SK-N-SH treated with all-trans-retinoic acid at 6 μM for 48 hours (cell line): ENCODE results near the gene NLRP5.

Source experiments
- OSR1 ChIP-seq: fragments of 250-450 bp; sonication (Bioruptor Pico); IDR thresholded peaks from 2 replicates; pipeline ENCODE4 v1.8.0; 2022; ENCODE audit warnings: moderate library complexity, mild to moderate bottlenecking, inconsistent platforms
- SNAI2 ChIP-seq: fragments of 250-450 bp; sonication (Bioruptor Pico); IDR thresholded peaks from 2 replicates; pipeline ENCODE4 v1.5.0; 2020; ENCODE audit warnings: mild to moderate bottlenecking, moderate library complexity
- TF ChIP-seq, protein P1 (sequence below): fragments of 250-450 bp; sonication (Bioruptor Pico); IDR thresholded peaks from 2 replicates; pipeline ENCODE4 v1.5.1; 2020; ENCODE audit warnings: low read depth, mild to moderate bottlenecking, moderate library complexity
- TF ChIP-seq, protein P2 (sequence below): fragments of 250-450 bp; sonication (Bioruptor Pico); IDR thresholded peaks from 2 replicates; pipeline ENCODE4 v1.8.0; 2020; ENCODE audit warnings: mild to moderate bottlenecking, moderate library complexity, borderline replicate concordance

DNA sequence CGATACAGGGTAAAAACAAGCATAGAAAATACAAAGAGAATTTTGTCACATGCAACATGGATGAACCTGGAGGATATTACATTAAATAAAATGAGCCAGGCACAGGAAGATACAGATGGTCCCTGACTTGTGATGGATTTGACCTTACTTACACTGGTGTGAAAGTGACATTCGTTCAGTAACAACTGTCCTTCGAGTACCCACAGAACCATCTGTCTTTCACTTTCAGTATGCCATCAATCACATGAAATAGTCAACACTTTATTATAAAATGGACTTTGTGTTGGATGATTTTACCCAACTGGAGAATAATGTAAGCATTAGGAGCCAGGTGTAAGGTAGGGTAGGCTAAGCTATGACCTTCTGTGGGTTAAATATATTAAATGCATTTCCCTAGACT, 83.1 kb downstream of the NLRP5 start:
- TF ChIP-seq OSR1 (CRISPR knock-in tag) (no peak), SNAI2 (CRISPR knock-in tag) (no peak)
- TF ChIP-seq, protein P1, sequence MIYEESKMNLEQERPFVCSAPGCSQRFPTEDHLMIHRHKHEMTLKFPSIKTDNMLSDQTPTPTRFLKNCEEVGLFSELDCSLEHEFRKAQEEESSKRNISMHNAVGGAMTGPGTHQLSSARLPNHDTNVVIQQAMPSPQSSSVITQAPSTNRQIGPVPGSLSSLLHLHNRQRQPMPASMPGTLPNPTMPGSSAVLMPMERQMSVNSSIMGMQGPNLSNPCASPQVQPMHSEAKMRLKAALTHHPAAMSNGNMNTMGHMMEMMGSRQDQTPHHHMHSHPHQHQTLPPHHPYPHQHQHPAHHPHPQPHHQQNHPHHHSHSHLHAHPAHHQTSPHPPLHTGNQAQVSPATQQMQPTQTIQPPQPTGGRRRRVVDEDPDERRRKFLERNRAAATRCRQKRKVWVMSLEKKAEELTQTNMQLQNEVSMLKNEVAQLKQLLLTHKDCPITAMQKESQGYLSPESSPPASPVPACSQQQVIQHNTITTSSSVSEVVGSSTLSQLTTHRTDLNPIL (CRISPR knock-in tag) = no peak
- TF ChIP-seq, protein P2, sequence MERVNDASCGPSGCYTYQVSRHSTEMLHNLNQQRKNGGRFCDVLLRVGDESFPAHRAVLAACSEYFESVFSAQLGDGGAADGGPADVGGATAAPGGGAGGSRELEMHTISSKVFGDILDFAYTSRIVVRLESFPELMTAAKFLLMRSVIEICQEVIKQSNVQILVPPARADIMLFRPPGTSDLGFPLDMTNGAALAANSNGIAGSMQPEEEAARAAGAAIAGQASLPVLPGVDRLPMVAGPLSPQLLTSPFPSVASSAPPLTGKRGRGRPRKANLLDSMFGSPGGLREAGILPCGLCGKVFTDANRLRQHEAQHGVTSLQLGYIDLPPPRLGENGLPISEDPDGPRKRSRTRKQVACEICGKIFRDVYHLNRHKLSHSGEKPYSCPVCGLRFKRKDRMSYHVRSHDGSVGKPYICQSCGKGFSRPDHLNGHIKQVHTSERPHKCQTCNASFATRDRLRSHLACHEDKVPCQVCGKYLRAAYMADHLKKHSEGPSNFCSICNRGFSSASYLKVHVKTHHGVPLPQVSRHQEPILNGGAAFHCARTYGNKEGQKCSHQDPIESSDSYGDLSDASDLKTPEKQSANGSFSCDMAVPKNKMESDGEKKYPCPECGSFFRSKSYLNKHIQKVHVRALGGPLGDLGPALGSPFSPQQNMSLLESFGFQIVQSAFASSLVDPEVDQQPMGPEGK (CRISPR knock-in tag) = no peak
